ENCODE data around the gene FOXP1. TPM values are rescaled to one million over a fixed set of nuclear protein-coding genes. Genes with fewer than 3 reads are reported as not detected.
A peak's percentile ranks its signal among the peaks of the same experiment; 100 is the strongest.

Gene FOXP1
- total RNA-seq, 1 donor from 2014 or later, result 41.2 TPM

DNA sequence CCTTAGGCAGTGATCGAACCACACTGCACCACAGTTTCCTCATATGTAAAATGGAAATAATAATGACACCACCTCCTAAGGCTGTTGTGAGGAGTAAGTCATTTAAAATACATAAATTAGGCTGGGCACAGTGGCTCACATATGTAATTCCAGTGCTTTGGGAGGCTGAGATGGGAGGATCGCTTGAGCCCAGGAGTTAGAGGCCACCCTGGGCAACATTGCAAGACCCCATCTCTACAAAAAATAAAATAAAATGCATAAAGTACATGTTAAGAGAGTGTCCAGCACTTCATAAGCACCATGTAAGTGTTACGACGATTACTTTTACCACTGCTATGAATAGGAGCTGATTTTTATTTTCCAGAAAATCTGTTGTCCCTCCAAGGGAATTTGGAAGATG, 440.0 kb downstream of the FOXP1 start:
- H3K9me3 ChIP-seq (replicated peaks), result peaks cover 5% of the 10 kb centered on the region
- H3K4me3 ChIP-seq, result no peak overlapping the region
- H3K27me3 ChIP-seq (ENCODE audit: low read depth), result no peaks in the 10 kb centered on the region
- H3K4me1 ChIP-seq, result no peaks in the 10 kb centered on the region
- no peak for DNase-seq
- H3K27ac ChIP-seq (replicated peaks), result no peak overlapping the region
- intact Hi-C loops (cut with micrococcal nuclease), result no loop called here
- no peak for TF ChIP-seq CTCF (IDR thresholded peaks at IDR 0.05; ENCODE audit: borderline replicate concordance)
- no peaks in the 10 kb centered on the region for H3K36me3 ChIP-seq

- TF ChIP-seq CTCF (IDR thresholded peaks at IDR 0.05; ENCODE audit: borderline replicate concordance), result no peak
- Histone ChIP-seq H3K36me3 (no peaks in the 10 kb centered on the region), H3K27ac (replicated peaks) (peak overlapping the region; percentile 4), H3K9me3 (replicated peaks) (peaks cover 5% of the 10 kb centered on the region), H3K4me1 (no peaks in the 10 kb centered on the region), H3K4me3 (no peak overlapping the region), H3K27me3 (ENCODE audit: low read depth) (no peaks in the 10 kb centered on the region)
- no peak for DNase-seq
- intact Hi-C loops (cut with micrococcal nuclease), result no loop called here
Observed at GRCh38 chr3:71142441-71143161, 440.9 kb downstream of the FOXP1 start.

GRCh38 chr3:71140477-71140876, 443.1 kb downstream of the FOXP1 start:
- no peak for DNase-seq
- no peak for TF ChIP-seq CTCF (IDR thresholded peaks at IDR 0.05; ENCODE audit: borderline replicate concordance)
- no peaks in the 10 kb centered on the region for H3K27me3 ChIP-seq (ENCODE audit: low read depth)
- peaks cover 4% of the 10 kb centered on the region for H3K4me1 ChIP-seq
- H3K27ac ChIP-seq (replicated peaks), result no peak overlapping the region
- no peaks in the 10 kb centered on the region for H3K36me3 ChIP-seq
- intact Hi-C loops (cut with micrococcal nuclease), result no loop called here
- no peak overlapping the region for H3K4me3 ChIP-seq
- H3K9me3 ChIP-seq (replicated peaks), result peaks cover 5% of the 10 kb centered on the region

GRCh38 chr3:71139496-71139895, 444.0 kb downstream of the FOXP1 start:
- H3K9me3 ChIP-seq (replicated peaks), result peaks cover 5% of the 10 kb centered on the region
- no peaks in the 10 kb centered on the region for H3K36me3 ChIP-seq
- H3K4me3 ChIP-seq, result no peak overlapping the region
- intact Hi-C loops (cut with micrococcal nuclease), result no loop called here
- DNase-seq, result no peak
- H3K27ac ChIP-seq (replicated peaks), result no peak overlapping the region
- H3K27me3 ChIP-seq (ENCODE audit: low read depth), result no peaks in the 10 kb centered on the region
- TF ChIP-seq CTCF (IDR thresholded peaks at IDR 0.05; ENCODE audit: borderline replicate concordance), result no peak
- peaks cover 14% of the 10 kb centered on the region for H3K4me1 ChIP-seq

DNA sequence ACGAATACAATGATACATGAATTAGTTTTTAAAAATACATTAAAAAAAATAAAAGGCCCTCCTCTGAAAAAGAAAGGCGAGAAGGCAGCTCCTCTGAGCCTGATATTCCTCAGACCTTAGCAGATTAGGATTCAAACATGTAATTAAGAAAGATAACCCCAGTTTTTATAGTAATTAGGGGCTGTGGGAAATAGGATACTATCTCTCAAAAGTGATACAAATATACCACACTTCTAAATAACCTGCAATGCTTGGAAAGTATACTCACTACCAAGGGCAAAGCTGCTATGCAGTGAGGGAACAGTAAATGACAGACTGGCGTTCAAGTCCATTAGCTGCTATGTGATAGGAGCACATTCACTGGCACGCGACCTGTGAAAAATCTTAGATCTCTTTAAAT, 445.1 kb downstream of the FOXP1 start:
- TF ChIP-seq CTCF (IDR thresholded peaks at IDR 0.05; ENCODE audit: borderline replicate concordance), result no peak
- Histone ChIP-seq H3K4me1 (peaks cover 25% of the 10 kb centered on the region), H3K9me3 (replicated peaks) (peaks cover 5% of the 10 kb centered on the region), H3K27me3 (ENCODE audit: low read depth) (no peaks in the 10 kb centered on the region), H3K27ac (replicated peaks) (no peak overlapping the region), H3K36me3 (no peaks in the 10 kb centered on the region), H3K4me3 (no peak overlapping the region)
- DNase-seq, result no peak
- intact Hi-C loops (cut with micrococcal nuclease), result no loop called here
